Trophoblast cell (in vitro differentiated cells and primary cell): Measurements from ENCODE around the gene GPR87.

Source experiments
- DNase-seq, 2 donors: peaks; one replicate each; pipeline ENCODE4 v3.0.0-alpha.2; 2016
- H2AFZ ChIP-seq: 2 replicates; pipeline ENCODE4 v1.6.1; 2013; ENCODE audit warnings: low read length, moderate library complexity, mild to moderate bottlenecking; ENCODE audit not compliant: insufficient read depth, poor library complexity
- H2AK5ac ChIP-seq: 2 replicates; pipeline ENCODE4 v1.6.1; 2013; ENCODE audit warnings: mild to moderate bottlenecking, low read length
- H2BK120ac ChIP-seq: 2 replicates; pipeline ENCODE4 v1.6.1; 2013; ENCODE audit warnings: low read length, mild to moderate bottlenecking, moderate library complexity; ENCODE audit not compliant: insufficient read depth, poor library complexity
- H2BK12ac ChIP-seq: 2 replicates; pipeline ENCODE4 v1.6.1; 2013; ENCODE audit warnings: mild to moderate bottlenecking, low read length, moderate library complexity
- H2BK5ac ChIP-seq: 2 replicates; pipeline ENCODE4 v1.6.1; 2013; ENCODE audit warnings: low read length, low read depth, moderate library complexity, mild to moderate bottlenecking; ENCODE audit not compliant: poor library complexity
- H3K14ac ChIP-seq: 2 replicates; pipeline ENCODE4 v1.6.1; 2013; ENCODE audit warnings: mild to moderate bottlenecking, low read length
- H3K18ac ChIP-seq: 2 replicates; pipeline ENCODE4 v1.6.1; 2013; ENCODE audit warnings: mild to moderate bottlenecking, low read length
- H3K23ac ChIP-seq: 2 replicates; pipeline ENCODE4 v1.6.1; 2013; ENCODE audit warnings: low read length
- H3K27ac ChIP-seq: 2 replicates; pipeline ENCODE4 v1.5.1; 2013; ENCODE audit warnings: low read depth, mild to moderate bottlenecking, inconsistent platforms, low read length, moderate library complexity
- H3K27me3 ChIP-seq: 2 replicates; pipeline ENCODE4 v1.6.1; 2013; ENCODE audit warnings: inconsistent platforms, mild to moderate bottlenecking, low read length, moderate library complexity; ENCODE audit not compliant: insufficient read depth
- H3K36me3 ChIP-seq, 2 experiments: 1 replicate in 1 of 2; 2 replicates in 1 of 2; pipeline ENCODE4 v1.6.1; 2013; ENCODE audit warnings: low read length in 2 of 2, mild to moderate bottlenecking in 2 of 2, moderate library complexity in 1 of 2; ENCODE audit not compliant: insufficient read depth in 2 of 2, control insufficient read depth in 1 of 2
- H3K4ac ChIP-seq: 2 replicates; pipeline ENCODE4 v1.6.1; 2013; ENCODE audit warnings: low read depth, mild to moderate bottlenecking, low read length, moderate library complexity
- H3K4me1 ChIP-seq, 2 experiments: 1 replicate in 1 of 2; 2 replicates in 1 of 2; pipeline ENCODE4 v1.6.1; 2013; ENCODE audit warnings: low read length in 2 of 2, mild to moderate bottlenecking in 2 of 2, moderate library complexity in 1 of 2; ENCODE audit not compliant: insufficient read depth in 2 of 2, control insufficient read depth in 1 of 2
- H3K4me2 ChIP-seq: 2 replicates; pipeline ENCODE4 v1.6.1; 2013; ENCODE audit warnings: inconsistent platforms, mild to moderate bottlenecking, low read length, moderate library complexity
- H3K4me3 ChIP-seq: 2 replicates; pipeline ENCODE4 v1.5.1; 2013; ENCODE audit warnings: mild to moderate bottlenecking, low read depth, low read length, inconsistent platforms
- H3K79me1 ChIP-seq: one replicate; pipeline ENCODE4 v1.6.1; 2013; ENCODE audit warnings: low read length
- H3K79me2 ChIP-seq: 2 replicates; pipeline ENCODE4 v1.6.1; 2013; ENCODE audit warnings: low read length, mild to moderate bottlenecking; ENCODE audit not compliant: control insufficient read depth, insufficient read depth, poor library complexity
- H3K9ac ChIP-seq: 2 replicates; pipeline ENCODE4 v1.6.1; 2013; ENCODE audit warnings: mild to moderate bottlenecking, low read length
- H3K9me3 ChIP-seq: 2 replicates; pipeline ENCODE4 v1.6.1; 2013; ENCODE audit warnings: low read depth, mild to moderate bottlenecking, control low read depth, inconsistent platforms, low read length; ENCODE audit not compliant: insufficient read depth
- H4K12ac ChIP-seq: 2 replicates; pipeline ENCODE4 v1.6.1; 2013; ENCODE audit warnings: low read depth, mild to moderate bottlenecking, low read length, moderate library complexity
- H4K8ac ChIP-seq: 2 replicates; pipeline ENCODE4 v1.6.1; 2013; ENCODE audit warnings: low read depth, mild to moderate bottlenecking, low read length, moderate library complexity
- H4K91ac ChIP-seq: one replicate; pipeline ENCODE4 v1.6.1; 2013; ENCODE audit warnings: low read depth, mild to moderate bottlenecking, low read length, moderate library complexity
- WGBS: extraction: QIAGEN DNeasy Blood & Tissue Kit; methylation state at CpG from one replicate; pipeline ENCODE4 v1.1.7; 2013; ENCODE audit warnings: missing lambda C conversion rate; ENCODE audit not compliant: insufficient read length, insufficient coverage; ENCODE audit errors: extremely low coverage; 5-methylcytosine and 5-hydroxymethylcytosine counted together

GPR87 gene

GRCh38 chr3:151307583-151308488 is 8.8 kb downstream of the GPR87 start:
- Histone ChIP-seq H3K36me3 (peaks cover 3 to 4% of the 10 kb centered on the region in 2 experiments), H3K9me3 (no peaks in the 10 kb centered on the region), H3K79me1 (peaks cover 16% of the 10 kb centered on the region), H3K18ac (no peak overlapping the region), H3K27ac (no peak overlapping the region), H3K4me2 (no peak overlapping the region), H4K12ac (no peak overlapping the region), H4K8ac (no peak overlapping the region), H3K4ac (no peak overlapping the region), H3K4me3 (no peak overlapping the region), H3K79me2 (peaks cover 7% of the 10 kb centered on the region), H2AK5ac (no peak overlapping the region), H3K4me1 (peaks cover 21 to 25% of the 10 kb centered on the region in 2 experiments), H3K27me3 (no peaks in the 10 kb centered on the region), H2BK12ac (no peak overlapping the region), H2AFZ (no peak overlapping the region), H2BK5ac (no peak overlapping the region), H4K91ac (no peak overlapping the region), H2BK120ac (no peak overlapping the region), H3K14ac (no peak overlapping the region), H3K9ac (no peak overlapping the region), H3K23ac (no peak overlapping the region)
- no CpG with 5 or more reads among the region's 1 CpG for WGBS
- peak in 1 of 2 donors; percentile 66 for DNase-seq

- peak; percentile 11 to 53 for DNase-seq
- H3K79me2 ChIP-seq = peaks cover 7% of the 10 kb centered on the region
- no peak overlapping the region for H2BK12ac ChIP-seq
These were observed 9.5 kb downstream of the GPR87 start for GRCh38 chr3:151307131-151307530.

DNA sequence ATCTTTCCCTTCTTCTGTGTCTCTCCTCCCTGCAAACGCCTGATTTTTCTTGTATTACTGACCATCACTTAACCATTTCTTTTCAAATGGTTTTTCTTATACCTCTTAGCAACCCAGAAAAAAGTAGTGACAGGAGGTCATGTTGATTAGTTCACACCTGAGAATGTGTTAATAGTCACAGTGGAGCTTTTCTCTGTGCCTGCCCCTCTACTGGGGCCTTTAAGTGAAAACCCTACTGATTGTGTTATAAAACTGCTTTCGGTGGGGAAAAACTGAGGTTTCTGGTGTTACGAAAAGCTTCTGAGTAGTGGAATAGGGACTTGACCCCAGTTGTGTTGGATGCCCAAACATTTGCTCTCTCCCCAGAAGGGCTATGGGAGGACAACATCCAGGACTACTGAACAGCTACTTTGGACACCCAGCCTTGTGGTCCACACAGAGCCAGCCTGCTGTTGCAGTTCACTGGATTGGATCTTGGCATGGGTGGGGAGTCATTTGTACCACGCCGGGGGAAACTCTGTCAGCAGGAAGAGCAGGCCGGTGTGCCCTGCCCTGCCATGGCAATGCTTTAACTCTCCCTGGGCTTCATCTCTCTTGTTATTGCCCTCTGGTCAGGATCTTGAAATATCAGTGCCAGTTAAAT is 10.3 kb downstream of the GPR87 start:
- H2AK5ac ChIP-seq = peak overlapping the region; percentile 97
- peak overlapping the region; percentile 50 for H2BK5ac ChIP-seq
- H2AFZ ChIP-seq = no peak overlapping the region
- H4K12ac ChIP-seq = no peak overlapping the region
- no CpG with 5 or more reads among the region's 6 CpGs for WGBS
- H3K9me3 ChIP-seq = no peaks in the 10 kb centered on the region
- peak overlapping the region; percentile 88 for H3K23ac ChIP-seq
- peak overlapping the region; percentile 94 for H3K14ac ChIP-seq
- H2BK120ac ChIP-seq = peak overlapping the region; percentile 96
- H3K27me3 ChIP-seq = no peaks in the 10 kb centered on the region
- peak overlapping the region; percentile 97 for H3K4ac ChIP-seq
- peak overlapping the region; percentile 95 for H3K18ac ChIP-seq
- peaks cover 21 to 25% of the 10 kb centered on the region in 2 experiments for H3K4me1 ChIP-seq
- peaks cover 3 to 4% of the 10 kb centered on the region in 2 experiments for H3K36me3 ChIP-seq
- peak overlapping the region; percentile 99 for H2BK12ac ChIP-seq
- peak overlapping the region; percentile 83 for H4K91ac ChIP-seq
- H3K79me2 ChIP-seq = peaks cover 7% of the 10 kb centered on the region
- H3K79me1 ChIP-seq = peaks cover 16% of the 10 kb centered on the region
- no peak overlapping the region for H3K9ac ChIP-seq
- H3K27ac ChIP-seq = peak overlapping the region; percentile 94
- H3K4me2 ChIP-seq = no peak overlapping the region
- peak overlapping the region; percentile 83 for H4K8ac ChIP-seq
- H3K4me3 ChIP-seq = no peak overlapping the region
- no peak for DNase-seq

More at GRCh38 chr3:151307131-151307530, 9.5 kb downstream of the GPR87 start:
- H3K27ac ChIP-seq = no peak overlapping the region
- no peak overlapping the region for H4K91ac ChIP-seq
- no peak overlapping the region for H3K4ac ChIP-seq
- H2AK5ac ChIP-seq = no peak overlapping the region
- H3K36me3 ChIP-seq = peaks cover 3 to 4% of the 10 kb centered on the region in 2 experiments
- H3K4me3 ChIP-seq = no peak overlapping the region
- H3K18ac ChIP-seq = no peak overlapping the region
- no peak overlapping the region for H3K23ac ChIP-seq
- no peak overlapping the region for H4K12ac ChIP-seq
- H2BK120ac ChIP-seq = no peak overlapping the region
- no peak overlapping the region for H2BK5ac ChIP-seq
- no peak overlapping the region for H2AFZ ChIP-seq
- no peak overlapping the region for H4K8ac ChIP-seq
- peaks cover 16% of the 10 kb centered on the region for H3K79me1 ChIP-seq
- no peaks in the 10 kb centered on the region for H3K9me3 ChIP-seq
- H3K9ac ChIP-seq = no peak overlapping the region
- no peaks in the 10 kb centered on the region for H3K27me3 ChIP-seq
- H3K4me2 ChIP-seq = no peak overlapping the region
- H3K4me1 ChIP-seq = peaks cover 21 to 25% of the 10 kb centered on the region in 2 experiments
- H3K14ac ChIP-seq = no peak overlapping the region

GRCh38 chr3:151305775-151306151 is 10.9 kb downstream of the GPR87 start:
- Histone ChIP-seq H2BK5ac (peak overlapping the region; percentile 29), H3K4me2 (peak overlapping the region; percentile 38), H3K4me3 (no peak overlapping the region), H3K4me1 (peaks cover 21 to 25% of the 10 kb centered on the region in 2 experiments), H3K27me3 (no peaks in the 10 kb centered on the region), H3K79me2 (peaks cover 7% of the 10 kb centered on the region), H3K4ac (no peak overlapping the region), H4K8ac (no peak overlapping the region), H3K79me1 (peaks cover 16% of the 10 kb centered on the region), H4K12ac (no peak overlapping the region), H3K14ac (no peak overlapping the region), H2BK120ac (no peak overlapping the region), H3K18ac (no peak overlapping the region), H3K9me3 (no peaks in the 10 kb centered on the region), H2AK5ac (no peak overlapping the region), H3K27ac (peak overlapping the region; percentile 94), H4K91ac (no peak overlapping the region), H2AFZ (no peak overlapping the region), H3K23ac (no peak overlapping the region), H2BK12ac (peak overlapping the region; percentile 2), H3K9ac (no peak overlapping the region), H3K36me3 (peaks cover 3 to 4% of the 10 kb centered on the region in 2 experiments)
- no CpG with 5 or more reads among the region's 4 CpGs for WGBS
- DNase-seq = no peak
